ENCODE data around the gene LDLRAD4.

Gene LDLRAD4

DNA sequence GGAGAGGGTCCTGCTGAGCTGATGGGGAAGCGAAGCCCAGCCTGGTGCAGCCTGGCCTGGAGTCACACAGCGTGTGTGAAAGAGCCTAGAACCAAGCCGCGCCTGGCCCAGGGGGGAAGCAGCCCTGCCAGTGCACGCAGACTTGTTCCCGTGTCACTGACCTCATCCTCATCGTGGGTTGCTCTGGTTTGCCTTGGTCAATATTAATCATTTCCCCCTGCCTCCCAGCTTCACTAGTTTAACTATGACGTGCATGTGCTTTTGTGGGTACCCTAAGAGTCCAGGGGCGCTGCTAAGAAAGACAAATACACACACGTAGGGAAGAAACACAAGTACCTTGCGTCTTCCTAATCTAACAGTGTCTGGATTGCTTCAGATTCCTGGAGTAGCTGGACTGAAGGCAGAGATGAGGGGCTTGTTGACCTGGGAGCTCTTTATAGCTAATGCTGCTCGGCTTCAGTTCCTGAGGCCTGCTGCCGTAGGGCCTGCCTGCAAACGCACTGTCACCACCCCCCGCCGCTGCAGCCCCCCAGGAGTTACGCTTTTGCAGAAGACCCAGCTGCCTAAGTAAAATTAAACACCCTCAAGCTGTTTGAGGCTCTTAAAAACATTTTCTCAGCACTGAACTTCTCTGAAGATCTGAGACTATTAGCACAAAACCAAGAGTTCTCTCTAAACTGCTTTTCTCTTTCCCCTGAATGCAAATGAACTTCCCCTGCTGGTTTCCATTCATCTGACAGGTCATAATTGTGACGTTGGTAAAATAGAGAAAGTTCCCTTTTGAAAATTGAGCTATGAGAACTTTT is 348.6 kb downstream of the LDLRAD4 start:
- peak; percentile 35 for DNase-seq

DNA sequence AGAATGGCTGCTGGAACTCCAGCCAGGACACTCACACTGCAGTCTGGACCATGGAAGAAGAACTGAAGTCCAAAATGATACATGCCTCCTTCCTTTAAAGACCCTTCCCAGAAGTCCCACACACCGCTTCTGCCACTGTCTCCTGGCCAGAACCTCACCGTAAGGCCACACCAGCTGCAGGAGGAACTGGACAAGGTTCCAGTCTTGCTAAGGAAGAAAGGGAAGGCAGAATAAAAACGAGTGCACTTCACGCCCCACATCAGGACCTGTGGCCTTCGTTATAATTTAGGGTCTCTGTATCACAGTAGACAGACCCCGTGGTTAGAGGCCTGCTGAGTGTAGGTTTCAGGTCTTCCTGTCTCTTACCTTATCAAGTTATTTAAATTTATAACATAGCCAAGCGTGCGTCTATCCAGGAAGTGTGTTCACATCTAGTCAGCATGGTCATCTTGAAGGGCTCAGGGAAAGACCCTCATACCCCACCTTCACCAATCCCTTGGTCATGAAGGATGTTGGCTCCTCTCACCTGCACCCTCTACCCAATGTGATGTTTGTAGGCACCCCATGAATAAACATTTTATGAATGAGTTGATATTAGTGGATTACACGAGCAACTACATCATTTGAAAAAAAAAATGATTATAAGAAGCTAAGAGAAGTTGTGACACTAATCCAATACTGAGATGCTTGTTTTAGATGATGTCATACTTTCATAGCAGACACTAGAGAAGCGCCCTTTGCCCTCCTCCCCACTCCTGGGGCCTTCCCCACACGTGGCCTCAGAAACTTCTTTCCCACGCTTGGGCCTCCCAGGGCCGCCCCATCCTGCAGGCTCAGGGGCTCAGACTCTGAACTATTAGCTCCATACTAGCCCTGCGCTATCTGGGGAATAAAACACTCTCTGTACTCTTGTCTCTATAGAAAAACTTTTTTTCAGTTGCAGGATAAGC is 350.2 kb downstream of the LDLRAD4 start:
- DNase-seq: peak; percentile 35

- no peak for DNase-seq
Measured at GRCh38 chr18:13570216-13570615, 351.7 kb downstream of the LDLRAD4 start.

GRCh38 chr18:13570856-13571495 is 352.4 kb downstream of the LDLRAD4 start:
- no peak for DNase-seq

- DNase-seq: no peak
Measured at GRCh38 chr18:13572148-13572547, 353.6 kb downstream of the LDLRAD4 start.

DNA sequence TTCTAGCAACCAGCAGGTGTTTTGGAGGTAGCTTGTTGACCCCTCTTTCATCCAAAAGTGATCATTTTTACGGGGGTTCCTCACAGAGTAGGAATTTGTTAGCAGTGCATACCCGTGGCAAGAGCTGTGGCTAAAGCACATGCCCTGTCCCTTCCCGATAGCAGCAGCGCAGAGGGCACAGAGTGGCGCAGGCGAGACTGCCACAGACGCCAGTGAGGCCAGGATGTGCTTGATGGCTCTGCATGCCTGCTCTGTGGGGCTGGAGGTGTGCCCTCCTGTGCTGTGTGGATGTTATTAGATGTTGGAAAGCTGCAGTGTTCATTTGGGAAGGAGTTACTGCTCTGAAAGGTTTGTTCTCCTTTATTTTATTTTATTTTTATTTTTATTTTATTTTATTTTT is 354.2 kb downstream of the LDLRAD4 start:
- no peak for DNase-seq

DNA sequence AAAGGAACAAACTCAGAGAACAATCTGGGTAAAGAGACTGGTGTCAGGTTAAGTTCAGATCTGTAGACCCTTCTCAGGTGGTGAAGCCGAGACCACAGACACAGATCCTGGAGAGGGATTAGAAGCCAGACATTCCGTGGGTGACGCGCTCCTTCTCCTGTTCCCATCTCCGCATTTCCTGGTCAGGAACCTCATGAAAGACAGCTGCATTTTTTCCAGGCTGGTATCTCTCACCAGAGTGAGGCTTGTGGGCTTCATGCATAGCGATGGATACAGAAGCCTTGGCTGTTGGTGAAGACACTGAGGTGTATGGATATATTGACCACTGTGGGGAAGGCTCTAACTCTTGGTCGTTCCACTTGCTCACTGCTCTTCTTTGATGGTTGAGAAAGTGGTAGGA is 355.2 kb downstream of the LDLRAD4 start:
- DNase-seq: no peak

DNA sequence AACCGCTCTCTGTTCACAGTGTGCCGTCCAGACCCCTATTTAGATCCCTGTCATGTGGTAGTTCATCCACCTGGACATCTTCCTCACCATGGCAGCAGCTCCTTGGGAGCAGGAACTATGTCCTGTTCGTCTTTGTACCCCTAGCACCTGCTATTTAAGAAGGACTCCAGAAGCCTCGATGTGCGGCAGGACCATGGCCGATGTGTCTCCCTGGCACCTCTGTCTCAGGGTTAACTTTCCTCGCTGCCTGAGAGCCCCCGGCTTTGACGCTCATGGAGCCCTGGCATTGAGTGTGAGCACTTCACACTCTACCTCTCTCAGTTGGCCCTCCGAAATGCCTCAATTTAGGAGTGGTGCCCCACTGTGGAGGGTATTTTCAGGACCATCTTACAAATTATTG is 355.8 kb downstream of the LDLRAD4 start:
- DNase-seq: no peak

DNA sequence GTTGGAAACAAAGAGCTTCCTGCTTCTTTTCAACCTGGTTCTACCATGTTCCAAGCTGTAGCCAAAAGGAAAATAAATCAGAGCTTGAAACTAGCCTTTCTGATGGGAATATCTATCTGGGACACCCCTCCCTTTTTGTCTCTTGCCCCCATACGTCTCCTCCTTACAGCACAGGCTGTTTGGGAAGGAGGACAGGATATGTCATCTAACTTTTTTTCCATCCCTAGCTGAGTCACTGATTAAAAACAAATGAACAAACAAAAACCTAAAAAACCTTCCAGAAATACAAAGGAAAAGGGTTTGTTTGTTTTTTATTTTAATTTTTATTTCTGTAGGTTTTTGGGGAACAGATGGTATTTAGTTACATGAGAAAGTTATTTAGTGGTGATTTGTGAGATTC is 356.2 kb downstream of the LDLRAD4 start:
- DNase-seq: no peak

DNA sequence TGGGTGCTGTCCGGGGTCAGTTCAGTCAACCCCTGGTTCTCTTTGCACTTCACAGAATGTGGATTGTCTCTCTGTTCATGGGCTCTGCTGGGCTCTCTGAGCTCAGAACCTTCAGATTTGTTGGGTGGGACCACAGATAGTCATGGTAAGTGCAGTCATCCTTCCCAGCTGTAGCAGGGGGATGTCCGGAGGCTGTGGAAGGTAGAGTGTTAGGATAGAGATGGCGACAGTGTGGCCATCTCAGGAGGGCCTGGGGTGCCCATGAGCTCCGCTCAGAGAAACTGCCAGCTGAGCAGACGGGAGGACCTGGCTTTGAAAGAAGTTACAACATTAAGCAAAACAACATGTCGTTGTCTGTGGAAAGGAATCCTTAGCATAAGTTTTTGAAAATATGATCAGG is 358.0 kb downstream of the LDLRAD4 start:
- DNase-seq: no peak

GRCh38 chr18:13577091-13577697 is 358.6 kb downstream of the LDLRAD4 start:
- peak; percentile 31 for DNase-seq

DNA sequence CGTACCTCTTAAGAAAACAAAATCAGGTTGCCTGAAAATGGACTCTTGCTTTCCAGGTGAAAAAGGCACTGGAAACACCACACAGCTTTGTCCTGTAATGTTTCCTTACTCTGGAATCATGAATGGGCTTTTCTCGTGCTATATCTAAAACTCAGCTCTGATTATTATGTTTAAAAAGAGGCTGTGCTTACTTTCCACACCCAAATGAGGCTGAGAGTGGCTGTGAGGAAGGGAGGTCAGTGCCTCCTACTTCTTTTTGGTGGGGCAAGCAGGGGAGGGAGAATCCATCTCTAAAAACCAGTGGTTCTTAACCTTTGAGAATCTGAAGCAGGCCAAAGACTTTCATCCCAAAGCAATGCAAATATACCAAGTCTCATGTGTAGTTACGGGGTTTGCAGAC is 359.2 kb downstream of the LDLRAD4 start:
- no peak for DNase-seq

- no peak for DNase-seq
Measured at GRCh38 chr18:13578400-13578799, 359.8 kb downstream of the LDLRAD4 start.

- no peak for DNase-seq
Measured at GRCh38 chr18:13579874-13580273, 361.3 kb downstream of the LDLRAD4 start.

- no peak for DNase-seq
Measured at GRCh38 chr18:13580351-13580750, 361.8 kb downstream of the LDLRAD4 start.

DNA sequence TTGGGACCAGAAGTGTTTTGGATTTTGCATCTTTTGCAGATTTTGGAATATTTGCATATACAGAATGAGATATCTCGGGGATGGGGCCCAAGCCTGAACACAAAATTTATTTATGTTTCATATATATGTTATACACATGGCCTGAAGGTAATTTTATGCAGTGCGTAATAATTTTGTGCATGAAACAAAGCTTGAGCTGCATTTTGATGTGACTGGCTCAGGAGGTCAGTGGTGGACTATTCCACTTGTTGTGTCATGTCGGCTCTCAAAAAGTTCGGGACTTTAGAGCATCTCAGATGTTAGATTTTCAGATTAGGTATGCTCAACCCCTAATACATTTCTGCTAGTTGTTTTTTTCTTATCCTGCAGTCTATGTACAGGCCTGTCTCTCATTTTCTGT is 362.4 kb downstream of the LDLRAD4 start:
- no peak for DNase-seq

DNA sequence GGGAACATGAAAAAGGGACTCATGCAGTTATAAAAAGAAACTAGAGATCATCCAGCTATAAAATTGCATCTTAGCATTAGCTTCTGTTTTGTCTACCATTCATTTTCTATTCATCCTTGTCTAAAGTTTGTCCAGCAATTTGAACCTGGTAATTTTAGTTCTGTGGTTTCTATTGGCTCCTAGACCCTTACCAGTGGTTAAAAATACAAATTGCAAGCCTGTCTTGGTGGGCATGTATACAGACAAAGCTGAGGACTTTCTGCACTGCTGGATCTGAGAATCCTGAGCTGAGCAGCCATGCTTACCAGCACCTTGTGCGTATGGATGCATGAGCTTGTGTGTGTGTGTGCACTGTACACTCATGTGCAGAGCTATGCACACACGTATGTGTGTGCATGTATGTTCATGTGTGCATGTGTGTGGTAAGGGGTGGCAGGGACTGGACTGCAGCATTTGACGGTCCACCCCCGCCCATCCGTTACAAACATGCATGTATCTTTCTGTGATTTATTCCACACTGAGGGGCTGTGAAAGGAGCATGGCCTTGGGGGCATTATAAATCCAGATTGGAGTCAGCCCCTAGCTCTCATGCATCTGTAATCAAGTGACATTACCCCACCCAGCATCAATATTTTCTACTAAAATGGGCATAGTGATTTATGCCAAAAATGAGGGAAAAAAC is 363.1 kb downstream of the LDLRAD4 start:
- no peak for DNase-seq

- no peak for DNase-seq
Measured at GRCh38 chr18:13582178-13582670, 363.7 kb downstream of the LDLRAD4 start.

GRCh38 chr18:13583576-13584550 is 365.3 kb downstream of the LDLRAD4 start:
- DNase-seq: no peak

GRCh38 chr18:13584825-13585224 is 366.3 kb downstream of the LDLRAD4 start:
- DNase-seq: no peak
